Caco-2 (cell line): ENCODE measurements around the gene GH2. TPM values are rescaled to one million over a fixed set of nuclear protein-coding genes. Genes with fewer than 3 reads are reported as not detected.
"Not testable (repeated sequence)": the region's sequence is repeated elsewhere in the genome, so short reads cannot be mapped to it uniquely, and the experiment has no call there.

ENCODE experiments used
- BruUV-seq: library from RNA; stranded (reverse); fragments of 400-500 nt; replicated peaks from 2 replicates; lab custom pipeline; 2021; lab: Mats Ljungman, UMichigan
- CTCF ChIA-PET: fragments of 300-600 bp; sonication (Branson Sonifier 250); formaldehyde crosslinking; loops from one replicate; lab custom pipeline; 2022; ENCODE audit warnings: antibody characterized with exemption; lab: Charles Lee
- POLR2A ChIA-PET: fragments of 300-600 bp; sonication (Branson Sonifier 250); formaldehyde crosslinking; loops from one replicate; lab custom pipeline; 2022; ENCODE audit warnings: antibody characterized with exemption; lab: Charles Lee
- DNase-seq, 2 experiments: peaks; one replicate each; pipeline versions ENCODE4 v3.0.0 to v3.0.0-alpha.2; 2020 to 2022
- H3K27me3 ChIP-seq: replicated peaks from 2 replicates; pipeline ENCODE4 v1.6.0; 2011; ENCODE audit warnings: low read length; ENCODE audit not compliant: control insufficient read depth, insufficient read depth
- H3K36me3 ChIP-seq: 2 replicates; pipeline ENCODE4 v1.5.1; 2011; ENCODE audit warnings: low read length; ENCODE audit not compliant: control insufficient read depth, insufficient read depth
- H3K4me1 ChIP-seq: fragments of 250-450 bp; sonication (Bioruptor Pico); 2 replicates; pipeline ENCODE4 v1.5.1; 2020; ENCODE audit warnings: mild to moderate bottlenecking
- H3K4me3 ChIP-seq: 2 replicates; pipeline ENCODE4 v1.5.1; 2011; ENCODE audit warnings: low read depth, mild to moderate bottlenecking, control low read depth, low read length
- H3K9me3 ChIP-seq: fragments of 250-450 bp; sonication (Bioruptor Pico); 2 replicates; pipeline ENCODE4 v1.5.1; 2020; ENCODE audit warnings: mild to moderate bottlenecking, moderate library complexity
- H3K27ac Mint-ChIP-seq: one replicate; pipeline ENCODE4 v1.8.0; 2022; ENCODE audit warnings: mixed read lengths; ENCODE audit not compliant: unreplicated experiment
- H3K27me3 Mint-ChIP-seq: one replicate; pipeline ENCODE4 v1.8.0; 2022; ENCODE audit warnings: mixed read lengths; ENCODE audit not compliant: insufficient read depth, unreplicated experiment
- H3K36me3 Mint-ChIP-seq: one replicate; pipeline ENCODE4 v1.8.0; 2022; ENCODE audit warnings: mild to moderate bottlenecking, mixed read lengths; ENCODE audit not compliant: insufficient read depth, unreplicated experiment
- H3K4me1 Mint-ChIP-seq: one replicate; pipeline ENCODE4 v1.8.0; 2022; ENCODE audit warnings: low read depth, mixed read lengths; ENCODE audit not compliant: unreplicated experiment
- H3K4me3 Mint-ChIP-seq: one replicate; pipeline ENCODE4 v1.8.0; 2022; ENCODE audit warnings: mild to moderate bottlenecking, moderate library complexity, mixed read lengths; ENCODE audit not compliant: unreplicated experiment
- H3K9me3 Mint-ChIP-seq: one replicate; pipeline ENCODE4 v1.8.0; 2022; ENCODE audit warnings: mixed read lengths; ENCODE audit not compliant: unreplicated experiment
- intact Hi-C: fragments of 100-400 bp; cut with micrococcal nuclease; formaldehyde crosslinking; loops from one replicate; pipeline ENCODE4 v1.10.0; 2022; ENCODE audit not compliant: unreplicated experiment
- total RNA-seq: library from RNA; stranded (reverse); gene quantifications from 2 replicates; pipeline ENCODE4 v1.2.3, GENCODE V29; 2022
- TF ChIP-seq, protein P1 (sequence below), 2 experiments: fragments of 200-600 bp in 1 of 2; IDR thresholded peaks; 1 replicate in 1 of 2; 2 replicates in 1 of 2; pipeline versions ENCODE4 v1.5.1 to v1.8.0; 2011 to 2022; ENCODE audit warnings: antibody characterized with exemption in 1 of 2, control low read depth in 1 of 2, inconsistent platforms in 1 of 2, low read depth in 1 of 2, low read length in 1 of 2, mild to moderate bottlenecking in 1 of 2, moderate library complexity in 1 of 2; ENCODE audit not compliant: insufficient read depth in 1 of 2, severe bottlenecking in 1 of 2, unreplicated experiment in 1 of 2

The GH2 gene
- total RNA-seq, 1 experiment from 2014 or later, result not detected

DNA sequence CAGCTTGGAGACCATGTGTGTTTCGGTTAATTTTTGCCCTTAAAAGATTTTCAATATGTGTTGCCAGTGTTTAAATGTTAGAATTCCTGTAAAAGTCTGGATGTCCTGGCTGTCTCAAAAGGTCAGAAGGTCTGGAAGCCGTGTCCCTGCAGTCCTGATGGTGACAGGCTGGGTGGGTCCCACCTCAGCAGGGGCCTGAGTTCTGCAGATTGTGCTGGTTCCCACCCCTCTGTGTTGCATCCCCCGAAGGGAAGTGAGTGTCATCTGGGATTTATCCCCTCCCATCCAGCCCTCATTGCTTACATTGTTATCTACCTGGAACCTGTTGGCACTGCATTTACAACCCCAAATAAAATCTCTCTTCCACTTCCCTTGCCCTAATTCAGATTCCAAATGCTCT is 12.3 kb upstream of the GH2 start:
- H3K9me3 Mint-ChIP-seq, BruUV-seq, H3K9me3 ChIP-seq, H3K4me3 Mint-ChIP-seq, H3K36me3 ChIP-seq, H3K27ac Mint-ChIP-seq, H3K4me1 ChIP-seq, H3K4me3 ChIP-seq, intact Hi-C loops, H3K27me3 ChIP-seq, H3K36me3 Mint-ChIP-seq, POLR2A ChIA-PET: not testable (repeated sequence)
- CTCF ChIA-PET, result interaction anchor here (0.6 kb wide), 1 partner anchor 11 kb away, joined by 6 read pairs; no protein-coding TSS in a partner anchor
- DNase-seq, result peak in 1 of 2 experiments; percentile 10
- Mint-ChIP-seq H3K27me3 (peaks cover 17% of the 10 kb centered on the region), H3K4me1 (peaks cover 11% of the 10 kb centered on the region)

DNA sequence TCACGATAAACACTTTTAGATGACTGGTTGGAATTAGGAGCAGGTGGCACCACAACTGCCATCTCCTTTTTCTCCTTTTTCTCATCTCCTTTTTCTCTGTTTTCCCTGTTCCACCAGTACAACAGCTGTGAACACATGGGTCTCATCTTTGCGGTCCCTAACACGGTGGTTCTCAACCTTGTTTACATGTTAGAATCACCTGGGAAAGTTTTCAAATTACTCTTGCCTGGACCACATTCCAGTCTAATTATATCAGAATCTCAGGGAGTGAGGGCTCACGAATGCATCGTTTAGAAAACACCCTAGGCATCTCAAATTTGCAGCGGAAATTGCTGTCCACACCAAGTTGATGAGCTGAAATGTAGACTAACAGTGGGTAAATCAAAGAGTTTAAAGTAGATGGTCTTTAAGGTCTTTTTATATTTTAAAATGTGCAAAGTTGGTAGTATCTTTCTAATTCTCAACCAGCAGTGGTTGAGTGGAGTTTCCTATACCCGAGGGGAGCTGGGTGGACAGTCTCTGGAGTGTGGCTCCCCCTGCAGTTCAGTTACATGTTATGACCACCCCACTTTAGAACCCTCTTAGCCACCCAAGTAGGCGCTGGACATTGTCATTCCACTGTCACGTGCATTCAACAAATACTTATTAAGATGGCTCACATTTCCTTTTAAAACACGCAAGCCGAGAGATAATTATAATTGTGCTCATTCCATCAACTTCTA is 10.7 kb upstream of the GH2 start:
- H3K36me3 ChIP-seq, intact Hi-C loops, H3K27ac Mint-ChIP-seq, H3K9me3 Mint-ChIP-seq, H3K4me3 ChIP-seq, BruUV-seq, H3K36me3 Mint-ChIP-seq, POLR2A ChIA-PET, H3K27me3 ChIP-seq, H3K4me3 Mint-ChIP-seq, H3K4me1 ChIP-seq, H3K9me3 ChIP-seq, H3K27me3 Mint-ChIP-seq: not testable (repeated sequence)
- CTCF ChIA-PET, result interaction anchor here (0.6 to 1.2 kb wide), 4 partner anchors 19 to 96 kb away, joined by 3 to 4 read pairs (median 3); no protein-coding TSS in a partner anchor
- TF ChIP-seq, protein P1, sequence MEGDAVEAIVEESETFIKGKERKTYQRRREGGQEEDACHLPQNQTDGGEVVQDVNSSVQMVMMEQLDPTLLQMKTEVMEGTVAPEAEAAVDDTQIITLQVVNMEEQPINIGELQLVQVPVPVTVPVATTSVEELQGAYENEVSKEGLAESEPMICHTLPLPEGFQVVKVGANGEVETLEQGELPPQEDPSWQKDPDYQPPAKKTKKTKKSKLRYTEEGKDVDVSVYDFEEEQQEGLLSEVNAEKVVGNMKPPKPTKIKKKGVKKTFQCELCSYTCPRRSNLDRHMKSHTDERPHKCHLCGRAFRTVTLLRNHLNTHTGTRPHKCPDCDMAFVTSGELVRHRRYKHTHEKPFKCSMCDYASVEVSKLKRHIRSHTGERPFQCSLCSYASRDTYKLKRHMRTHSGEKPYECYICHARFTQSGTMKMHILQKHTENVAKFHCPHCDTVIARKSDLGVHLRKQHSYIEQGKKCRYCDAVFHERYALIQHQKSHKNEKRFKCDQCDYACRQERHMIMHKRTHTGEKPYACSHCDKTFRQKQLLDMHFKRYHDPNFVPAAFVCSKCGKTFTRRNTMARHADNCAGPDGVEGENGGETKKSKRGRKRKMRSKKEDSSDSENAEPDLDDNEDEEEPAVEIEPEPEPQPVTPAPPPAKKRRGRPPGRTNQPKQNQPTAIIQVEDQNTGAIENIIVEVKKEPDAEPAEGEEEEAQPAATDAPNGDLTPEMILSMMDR (IDR thresholded peaks at IDR 0.05; ENCODE audit: insufficient read depth in 1 of 2, low read depth in 1 of 2, low read length in 1 of 2, severe bottlenecking in 1 of 2, unreplicated experiment in 1 of 2), result peak in 1 of 2 experiments; percentile 43
- peak; percentile 37 to 40 for DNase-seq
- peaks cover 13% of the 10 kb centered on the region for H3K4me1 Mint-ChIP-seq

DNA sequence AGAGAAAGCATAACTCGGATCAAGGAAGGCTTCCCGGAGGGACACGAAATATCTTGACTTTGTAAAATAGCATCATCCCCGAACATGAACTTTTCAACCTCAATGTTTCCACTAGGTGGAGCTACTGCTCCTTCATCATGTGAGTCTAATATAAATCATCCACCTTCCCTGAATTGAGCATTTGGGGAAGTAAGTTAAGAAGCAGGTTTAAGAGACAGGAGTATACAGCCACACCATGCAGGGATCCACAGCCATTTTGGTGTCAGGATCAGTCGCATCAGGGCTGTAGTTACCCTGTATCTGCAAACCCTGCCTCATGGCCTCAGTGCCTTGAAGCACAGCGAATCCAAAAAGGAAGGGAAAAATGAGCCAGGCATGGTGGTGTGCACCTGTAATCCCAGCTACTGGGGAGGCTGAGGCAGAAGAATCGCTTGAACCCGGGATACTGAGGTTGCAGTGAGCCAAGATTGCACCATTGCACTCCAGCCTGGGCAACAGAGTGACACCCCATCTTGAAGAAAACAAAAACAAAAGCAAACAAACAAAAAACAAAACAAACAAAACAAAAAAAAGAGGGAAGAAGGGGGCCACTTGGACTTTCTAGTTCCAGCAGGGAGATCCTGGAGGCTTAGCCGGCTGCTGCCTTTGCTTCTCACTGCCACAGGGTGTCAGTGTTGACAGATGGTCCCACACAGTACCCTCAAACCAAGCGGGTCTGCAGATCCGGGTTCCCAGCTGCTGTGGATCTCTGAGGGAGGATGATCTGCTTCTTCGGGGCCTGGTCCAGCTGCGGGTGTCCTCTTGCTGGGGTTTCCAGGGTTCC is 7.5 kb upstream of the GH2 start:
- H3K9me3 Mint-ChIP-seq, H3K27me3 Mint-ChIP-seq, H3K27ac Mint-ChIP-seq, H3K36me3 ChIP-seq, H3K9me3 ChIP-seq, H3K36me3 Mint-ChIP-seq, H3K4me3 ChIP-seq, H3K4me1 ChIP-seq, H3K4me3 Mint-ChIP-seq, H3K27me3 ChIP-seq, POLR2A ChIA-PET, intact Hi-C loops, BruUV-seq: not testable (repeated sequence)
- TF ChIP-seq, protein P1 (IDR thresholded peaks at IDR 0.05; ENCODE audit: insufficient read depth in 1 of 2, low read depth in 1 of 2, low read length in 1 of 2, severe bottlenecking in 1 of 2, unreplicated experiment in 1 of 2), result peak; percentile 56 to 58
- CTCF ChIA-PET, result interaction anchor here (0.8 to 1.8 kb wide), 4 partner anchors 8 to 244 kb away, joined by 4 to 8 read pairs (median 6); partner anchors contain the start of gene CSHL1
- DNase-seq, result peak; percentile 56 to 58
- H3K4me1 Mint-ChIP-seq, result peaks cover 13% of the 10 kb centered on the region

DNA sequence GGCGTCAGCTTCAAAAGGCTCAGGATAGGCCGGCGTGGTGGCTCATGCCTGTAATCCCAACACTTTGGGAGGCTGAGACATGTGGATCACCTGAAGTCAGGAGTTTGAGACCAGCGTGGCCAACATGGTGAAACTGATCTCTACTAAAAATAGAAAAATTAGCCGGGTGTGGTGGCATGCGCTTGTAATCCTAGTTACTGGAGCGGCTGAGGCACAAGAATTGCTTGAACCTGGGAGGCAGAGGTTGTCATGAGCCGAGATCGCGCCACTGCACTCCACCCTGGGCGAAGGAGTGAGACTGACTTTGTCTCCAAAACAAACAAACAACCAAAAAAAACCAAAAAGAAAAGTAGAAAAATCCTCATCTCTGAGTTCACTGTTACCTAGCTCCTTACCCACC is 3.4 kb upstream of the GH2 start:
- BruUV-seq, intact Hi-C loops, H3K4me1 ChIP-seq, H3K27me3 Mint-ChIP-seq, H3K36me3 ChIP-seq, H3K27me3 ChIP-seq, POLR2A ChIA-PET, DNase-seq, H3K9me3 Mint-ChIP-seq, CTCF ChIA-PET, H3K4me3 ChIP-seq, H3K36me3 Mint-ChIP-seq, H3K27ac Mint-ChIP-seq, H3K4me3 Mint-ChIP-seq, H3K9me3 ChIP-seq, H3K4me1 Mint-ChIP-seq: not testable (repeated sequence)

DNA sequence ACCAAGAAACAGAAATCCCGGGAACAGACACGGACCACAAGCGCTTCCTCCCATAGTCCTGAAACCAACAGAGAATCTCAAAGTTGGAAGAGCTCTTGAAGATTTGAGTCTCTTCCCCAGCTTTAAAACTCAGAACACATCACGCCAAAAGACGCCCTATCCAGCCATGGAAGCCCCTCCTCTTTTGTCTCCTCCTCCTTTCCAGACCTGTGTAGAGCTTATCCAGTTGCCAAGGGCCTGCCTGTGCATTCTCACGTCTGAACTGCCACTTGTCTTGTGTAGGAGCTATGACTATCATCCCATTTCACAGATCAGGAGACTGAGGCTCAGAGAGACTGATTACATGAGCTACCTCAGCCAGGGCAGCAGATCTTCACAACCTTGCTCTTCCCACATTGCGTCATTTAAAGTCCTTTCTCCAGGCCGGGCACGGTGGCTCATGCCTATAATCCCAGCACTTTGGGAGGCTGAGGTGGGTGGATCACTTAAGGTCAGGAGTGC is 932 bp upstream of the GH2 start:
- H3K4me1 ChIP-seq, H3K27me3 Mint-ChIP-seq, H3K27ac Mint-ChIP-seq, H3K9me3 Mint-ChIP-seq, H3K27me3 ChIP-seq, POLR2A ChIA-PET, DNase-seq, H3K9me3 ChIP-seq, BruUV-seq, H3K4me3 ChIP-seq, H3K4me1 Mint-ChIP-seq, H3K4me3 Mint-ChIP-seq, H3K36me3 Mint-ChIP-seq, intact Hi-C loops, H3K36me3 ChIP-seq: not testable (repeated sequence)
- CTCF ChIA-PET, result interaction anchor here (0.6 kb wide), 1 partner anchor 11 kb away, joined by 6 read pairs; no protein-coding TSS in a partner anchor
